Measurements from ENCODE around the gene LRRC32. TPM values are rescaled to one million over a fixed set of nuclear protein-coding genes. Genes with fewer than 3 reads are reported as not detected.
A peak's percentile ranks its signal among the peaks of the same experiment; 100 is the strongest.

LRRC32 gene
- total RNA-seq, 2 experiments from 2014 or later: 0.32 to 4.7 TPM

DNA sequence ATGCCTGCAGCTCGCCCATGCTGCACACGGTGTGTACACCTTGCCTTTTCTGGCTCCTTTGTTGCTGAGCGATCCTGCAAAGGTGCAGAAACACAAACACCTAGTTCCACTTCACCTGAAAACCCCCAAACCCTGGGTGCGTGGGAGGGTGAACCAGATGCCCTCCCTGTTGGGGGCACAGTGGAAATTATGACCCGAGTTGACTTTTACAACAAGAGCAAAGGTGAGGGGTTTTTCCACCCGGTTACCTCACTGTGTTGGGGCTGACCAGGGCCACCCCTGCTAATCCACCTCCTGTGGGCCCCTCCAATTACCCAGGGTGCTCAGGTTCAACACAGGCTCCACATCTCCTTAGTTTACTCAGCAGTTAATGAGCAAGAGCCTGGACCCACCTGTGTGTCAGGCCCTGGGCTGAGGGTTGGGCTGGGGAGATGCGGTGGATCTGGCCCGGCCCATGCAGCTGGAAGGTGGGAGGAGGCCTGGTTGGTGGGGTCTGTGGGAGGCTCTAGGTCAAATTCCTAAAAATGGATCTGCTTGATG lies 42.1 kb downstream of the LRRC32 start:
- peaks cover 23% of the 10 kb centered on the region for H3K27me3 Mint-ChIP-seq
- H3K36me3 Mint-ChIP-seq: peaks cover 11% of the 10 kb centered on the region
- peaks cover 7% of the 10 kb centered on the region for H3K9me3 Mint-ChIP-seq (ENCODE audit: low read depth)
- no peak overlapping the region for H3K4me3 Mint-ChIP-seq
- ATAC-seq (no peak), DNase-seq (no peak)
- CTCF ChIA-PET: interaction anchor here (1.0 kb wide), 1 partner anchor 10 kb away, joined by 3 read pairs; no protein-coding TSS in a partner anchor
- H3K4me1 Mint-ChIP-seq: peaks cover 53% of the 10 kb centered on the region
- peak overlapping the region; percentile 34 for H3K27ac Mint-ChIP-seq

DNA sequence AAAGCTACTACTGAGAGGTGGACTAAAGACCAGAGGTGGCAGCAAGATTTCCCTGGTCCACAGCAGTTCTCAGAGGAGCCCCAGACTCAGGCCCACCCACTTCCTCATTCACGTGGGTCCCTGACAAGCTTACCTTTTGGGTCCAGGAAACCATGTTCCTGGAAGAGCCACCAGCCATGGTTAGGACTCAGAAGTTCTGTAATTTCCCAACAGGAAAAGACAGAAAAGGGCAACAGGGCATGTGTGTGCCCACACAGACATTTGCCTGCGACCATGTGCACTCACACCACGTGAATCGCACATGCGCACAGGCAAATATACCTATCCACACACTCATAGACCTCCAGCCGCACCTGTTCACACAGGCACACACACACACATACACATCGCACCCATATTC lies 42.9 kb downstream of the LRRC32 start:
- DNase-seq (no peak), ATAC-seq (no peak)
- peaks cover 53% of the 10 kb centered on the region for H3K4me1 Mint-ChIP-seq
- no peak overlapping the region for H3K27ac Mint-ChIP-seq
- H3K27me3 Mint-ChIP-seq: peaks cover 27% of the 10 kb centered on the region
- CTCF ChIA-PET: interaction anchor here (1.1 kb wide), 1 partner anchor 94 kb away, joined by 3 read pairs; no protein-coding TSS in a partner anchor
- no peak overlapping the region for H3K4me3 Mint-ChIP-seq
- peaks cover 11% of the 10 kb centered on the region for H3K36me3 Mint-ChIP-seq
- H3K9me3 Mint-ChIP-seq (ENCODE audit: low read depth): peaks cover 7% of the 10 kb centered on the region

DNA sequence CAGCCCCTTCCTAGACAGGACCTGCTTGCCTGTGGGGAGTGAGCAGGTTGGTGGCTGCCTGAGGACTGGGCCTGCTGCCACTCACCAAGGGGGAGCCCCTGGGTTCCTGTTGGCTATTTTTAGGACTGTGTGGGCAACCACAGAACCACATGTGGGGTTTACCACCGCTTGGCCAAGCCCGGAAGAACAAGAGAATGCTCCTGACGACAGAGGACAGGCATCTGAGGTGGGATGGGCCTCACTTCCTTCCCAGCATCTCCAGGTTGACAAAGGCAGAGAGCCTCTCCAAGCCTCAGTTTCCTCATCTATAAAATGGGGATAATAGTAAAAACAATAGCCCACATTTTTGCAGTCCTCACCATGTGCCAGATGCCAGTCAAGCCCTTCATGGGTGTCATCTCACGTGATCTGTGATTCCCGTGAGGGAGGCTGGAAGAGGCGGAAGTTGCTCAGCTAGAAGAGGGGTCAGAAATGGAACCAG lies 43.6 kb downstream of the LRRC32 start:
- CTCF ChIA-PET: interaction anchor here (1.1 kb wide), 1 partner anchor 95 kb away, joined by 3 read pairs; no protein-coding TSS in a partner anchor
- DNase-seq (peak; percentile 90), ATAC-seq (peak; percentile 74)
- Mint-ChIP-seq H3K9me3 (ENCODE audit: low read depth) (peaks cover 7% of the 10 kb centered on the region), H3K4me3 (no peak overlapping the region), H3K27ac (peak overlapping the region; percentile 68), H3K27me3 (peaks cover 29% of the 10 kb centered on the region), H3K36me3 (peaks cover 11% of the 10 kb centered on the region), H3K4me1 (peaks cover 51% of the 10 kb centered on the region)

DNA sequence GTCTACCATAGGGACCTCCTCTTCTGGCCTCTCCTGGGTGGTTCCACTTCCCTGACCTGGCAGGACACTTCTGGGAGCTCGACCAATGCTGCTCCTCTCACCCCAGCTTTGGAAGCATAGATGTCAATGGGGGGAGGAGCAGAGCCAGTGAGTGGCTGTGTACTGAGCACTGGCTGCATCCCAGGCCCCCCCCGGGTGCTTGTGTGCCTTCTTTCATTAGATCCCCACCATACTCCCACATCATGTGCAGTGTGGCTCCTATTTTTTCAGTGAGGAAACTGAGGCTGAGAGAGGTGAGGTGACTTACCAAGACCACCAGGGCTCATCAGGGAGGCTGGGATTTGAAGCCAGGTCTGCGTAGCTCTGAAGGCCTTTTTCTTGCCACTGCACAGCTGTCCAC lies 44.3 kb downstream of the LRRC32 start:
- H3K4me3 Mint-ChIP-seq: no peak overlapping the region
- H3K27ac Mint-ChIP-seq: no peak overlapping the region
- peaks cover 51% of the 10 kb centered on the region for H3K4me1 Mint-ChIP-seq
- peaks cover 7% of the 10 kb centered on the region for H3K9me3 Mint-ChIP-seq (ENCODE audit: low read depth)
- DNase-seq (no peak), ATAC-seq (no peak)
- peaks cover 10% of the 10 kb centered on the region for H3K36me3 Mint-ChIP-seq
- peaks cover 31% of the 10 kb centered on the region for H3K27me3 Mint-ChIP-seq
- CTCF ChIA-PET: no interaction called here

DNA sequence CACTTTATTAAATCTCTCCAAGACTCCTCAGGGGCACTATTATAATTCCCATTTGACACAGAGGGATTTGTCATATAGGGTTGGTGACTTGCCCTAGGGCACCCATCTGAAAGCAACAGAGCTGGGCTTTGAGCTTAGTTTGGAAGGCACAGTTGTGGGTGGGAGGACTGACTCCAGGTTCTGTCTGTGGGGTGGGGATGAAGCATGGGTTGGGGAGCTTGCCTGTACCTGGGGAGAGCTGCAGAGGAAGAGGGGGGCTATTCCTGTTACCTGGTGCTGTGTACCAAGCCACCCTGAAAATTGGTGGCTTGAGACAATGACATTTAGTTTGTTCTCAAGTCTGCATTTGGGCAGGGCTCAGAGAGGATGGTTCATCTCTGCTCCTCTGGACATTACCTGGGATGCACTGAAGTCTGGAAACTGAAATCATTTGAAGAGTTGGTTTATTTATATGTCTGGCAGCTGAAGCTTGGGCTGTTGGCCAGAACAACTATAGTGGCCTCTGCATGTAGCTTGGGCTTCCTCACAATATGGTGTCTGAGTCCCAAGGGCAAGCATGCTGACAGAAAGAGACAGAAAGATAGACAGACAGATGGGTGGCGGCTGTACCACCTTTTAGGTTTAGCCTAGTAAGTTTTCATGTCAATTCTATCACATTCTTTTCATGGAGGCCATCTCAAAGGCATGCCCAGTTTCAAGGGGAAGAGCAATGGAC lies 44.9 kb downstream of the LRRC32 start:
- DNase-seq: no peak
- CTCF ChIA-PET: no interaction called here

DNA sequence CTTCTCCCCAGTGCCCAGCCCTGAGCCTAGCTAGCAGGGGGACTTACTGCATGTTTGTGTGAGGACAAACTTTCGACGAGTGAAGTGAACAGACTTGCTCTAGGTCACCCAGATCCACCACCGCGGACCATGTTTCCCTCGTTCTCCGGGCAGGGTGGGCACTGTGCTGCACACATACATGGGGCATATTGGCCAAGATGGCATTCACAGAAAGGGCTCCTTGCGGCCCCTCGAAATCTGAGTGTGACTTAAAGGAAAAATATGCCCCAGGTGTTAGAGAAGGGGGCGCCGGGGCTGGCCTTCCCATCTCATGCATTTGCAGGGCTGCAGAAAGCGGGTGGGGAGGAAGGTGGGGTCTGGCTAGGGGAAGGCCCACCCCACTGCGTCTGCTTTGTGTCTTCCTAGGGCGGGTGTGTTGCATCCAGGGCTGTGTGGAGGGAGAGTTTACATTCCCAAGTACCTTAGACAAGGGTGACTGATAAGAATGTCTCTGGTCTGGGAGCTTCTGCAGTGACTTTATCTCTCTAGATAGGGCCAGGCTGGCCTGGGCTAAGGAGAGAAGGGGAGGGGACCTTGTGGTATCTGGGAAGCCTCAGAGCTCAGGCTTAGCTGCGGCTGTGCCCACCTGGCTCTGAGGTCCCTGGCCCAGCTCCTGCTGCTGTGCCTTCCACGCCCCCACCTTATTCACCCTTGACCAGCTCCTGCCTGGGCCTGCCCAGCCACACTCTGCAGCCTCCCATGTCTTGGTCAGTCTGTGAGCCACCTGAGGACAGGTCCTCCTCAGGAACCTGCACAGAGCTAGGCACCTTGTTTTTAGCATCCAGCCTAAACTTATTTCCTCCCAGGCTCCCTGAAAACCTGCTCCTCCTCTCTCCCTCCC lies 45.8 kb downstream of the LRRC32 start:
- no peak overlapping the region for H3K27ac Mint-ChIP-seq
- H3K36me3 Mint-ChIP-seq: peaks cover 10% of the 10 kb centered on the region
- peaks cover 42% of the 10 kb centered on the region for H3K4me1 Mint-ChIP-seq
- H3K27me3 Mint-ChIP-seq: peaks cover 27% of the 10 kb centered on the region
- H3K4me3 Mint-ChIP-seq: no peak overlapping the region
- DNase-seq (no peak), ATAC-seq (no peak)
- CTCF ChIA-PET: no interaction called here
- peaks cover 7% of the 10 kb centered on the region for H3K9me3 Mint-ChIP-seq (ENCODE audit: low read depth)

More for the DNA sequence above, 44.9 kb downstream of the LRRC32 start:
- no peak overlapping the region for H3K4me3 Mint-ChIP-seq
- peaks cover 51% of the 10 kb centered on the region for H3K4me1 Mint-ChIP-seq
- peaks cover 10% of the 10 kb centered on the region for H3K36me3 Mint-ChIP-seq
- H3K9me3 Mint-ChIP-seq (ENCODE audit: low read depth): peaks cover 7% of the 10 kb centered on the region
- no peak overlapping the region for H3K27ac Mint-ChIP-seq
- no peak for ATAC-seq
- H3K27me3 Mint-ChIP-seq: peaks cover 33% of the 10 kb centered on the region

DNA sequence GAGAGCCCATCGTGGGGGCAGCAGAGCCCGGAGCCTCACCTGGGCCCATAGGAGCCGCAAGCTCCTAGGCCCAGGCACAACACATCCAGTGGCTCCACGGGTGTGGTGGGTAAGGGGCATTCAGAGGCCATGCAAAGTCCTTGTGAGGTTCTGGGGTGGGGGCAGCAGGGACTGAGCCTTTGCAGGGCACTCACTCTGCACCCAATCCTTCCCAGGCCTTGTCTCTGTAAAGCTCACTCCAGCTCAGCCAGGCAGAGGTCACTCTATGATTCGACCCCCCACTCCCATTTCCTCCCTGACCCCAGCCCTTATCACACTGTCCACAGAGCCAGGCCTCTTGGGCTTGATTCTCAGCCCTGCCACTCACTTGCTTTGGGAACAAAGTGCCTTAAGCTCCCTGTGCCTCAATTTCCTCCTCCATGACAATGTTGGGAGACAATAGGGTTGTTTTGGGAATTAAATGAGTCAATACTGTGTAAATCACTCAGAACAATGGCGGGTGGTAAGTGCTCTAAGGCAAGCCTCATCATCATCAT lies 46.6 kb downstream of the LRRC32 start:
- H3K27me3 Mint-ChIP-seq: peaks cover 27% of the 10 kb centered on the region
- peaks cover 7% of the 10 kb centered on the region for H3K9me3 Mint-ChIP-seq (ENCODE audit: low read depth)
- ATAC-seq: no peak
- CTCF ChIA-PET: no interaction called here
- no peak for DNase-seq
- H3K36me3 Mint-ChIP-seq: peaks cover 10% of the 10 kb centered on the region
- H3K4me3 Mint-ChIP-seq: no peak overlapping the region
- peaks cover 35% of the 10 kb centered on the region for H3K4me1 Mint-ChIP-seq
- no peak overlapping the region for H3K27ac Mint-ChIP-seq

DNA sequence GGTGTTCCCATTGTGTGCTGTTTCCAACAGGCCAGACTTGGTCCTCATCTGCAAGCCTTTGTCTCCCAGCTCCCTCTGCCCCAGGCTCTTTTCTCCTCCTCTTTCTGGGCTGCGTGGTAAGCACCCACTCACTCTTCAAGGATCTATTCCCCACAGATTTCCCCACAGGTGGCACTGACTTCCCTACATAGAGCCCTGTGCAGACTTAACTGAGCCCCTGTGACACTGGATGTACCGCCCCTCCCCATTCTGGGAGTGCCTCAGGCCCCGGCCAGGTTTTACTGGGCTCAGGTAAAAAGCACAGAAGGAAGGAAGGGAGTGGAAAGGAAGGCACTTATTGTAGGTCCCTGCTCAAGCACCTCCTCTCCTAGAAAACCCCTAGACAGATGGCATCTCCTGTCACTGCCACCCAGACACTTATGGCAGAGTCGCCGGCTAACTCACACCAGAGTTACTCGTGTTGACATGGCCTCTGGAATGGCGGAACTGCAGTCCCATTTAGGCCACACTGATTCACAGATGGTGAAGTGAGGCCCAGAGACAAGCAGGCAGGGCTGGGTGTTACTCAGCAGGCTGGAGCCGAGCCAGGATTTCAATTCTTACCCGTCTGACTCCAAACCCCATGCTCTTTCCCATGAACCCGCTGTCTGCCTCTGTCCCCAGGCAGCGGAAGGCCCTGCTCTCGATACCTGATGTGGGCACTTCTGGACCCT lies 47.2 kb downstream of the LRRC32 start:
- ATAC-seq (no peak), DNase-seq (no peak)
- H3K9me3 Mint-ChIP-seq (ENCODE audit: low read depth): peaks cover 9% of the 10 kb centered on the region
- no peak overlapping the region for H3K4me3 Mint-ChIP-seq
- CTCF ChIA-PET: no interaction called here
- peaks cover 27% of the 10 kb centered on the region for H3K27me3 Mint-ChIP-seq
- H3K4me1 Mint-ChIP-seq: peaks cover 29% of the 10 kb centered on the region
- peaks cover 10% of the 10 kb centered on the region for H3K36me3 Mint-ChIP-seq
- no peak overlapping the region for H3K27ac Mint-ChIP-seq

DNA sequence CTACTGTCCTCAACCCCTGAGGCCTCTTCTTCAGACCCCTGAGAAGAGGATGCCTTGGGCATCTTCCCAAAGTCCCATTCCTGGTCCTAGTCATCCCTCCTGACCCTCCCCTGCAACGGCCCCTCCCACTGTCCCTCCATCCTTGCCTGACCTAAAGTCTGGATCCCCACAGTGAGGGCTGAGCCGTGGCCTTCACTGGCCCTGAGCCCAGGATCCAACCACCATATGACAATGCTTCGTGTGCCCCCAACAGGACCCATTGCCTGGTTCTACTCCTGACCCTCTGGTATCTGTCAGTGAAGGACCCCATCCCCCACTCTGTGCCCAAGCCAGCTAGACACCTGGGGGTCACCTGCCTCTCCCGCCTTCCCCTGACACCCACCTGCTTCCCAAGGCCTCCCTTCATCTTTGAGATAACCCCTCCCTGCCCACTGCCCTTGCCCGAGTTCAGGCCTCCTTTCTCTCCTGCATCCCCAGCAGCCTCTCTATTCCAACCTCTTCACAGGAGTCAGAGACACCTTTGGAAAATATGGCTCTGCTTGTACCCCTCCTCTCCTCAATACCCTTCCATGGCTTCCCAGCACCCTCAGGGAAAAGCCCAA lies 48.0 kb downstream of the LRRC32 start:
- Mint-ChIP-seq H3K27ac (no peak overlapping the region), H3K9me3 (ENCODE audit: low read depth) (peaks cover 10% of the 10 kb centered on the region), H3K36me3 (peaks cover 11% of the 10 kb centered on the region), H3K27me3 (peaks cover 27% of the 10 kb centered on the region), H3K4me3 (no peak overlapping the region), H3K4me1 (peaks cover 21% of the 10 kb centered on the region)
- DNase-seq: no peak
- CTCF ChIA-PET: no interaction called here
- no peak for ATAC-seq

DNA sequence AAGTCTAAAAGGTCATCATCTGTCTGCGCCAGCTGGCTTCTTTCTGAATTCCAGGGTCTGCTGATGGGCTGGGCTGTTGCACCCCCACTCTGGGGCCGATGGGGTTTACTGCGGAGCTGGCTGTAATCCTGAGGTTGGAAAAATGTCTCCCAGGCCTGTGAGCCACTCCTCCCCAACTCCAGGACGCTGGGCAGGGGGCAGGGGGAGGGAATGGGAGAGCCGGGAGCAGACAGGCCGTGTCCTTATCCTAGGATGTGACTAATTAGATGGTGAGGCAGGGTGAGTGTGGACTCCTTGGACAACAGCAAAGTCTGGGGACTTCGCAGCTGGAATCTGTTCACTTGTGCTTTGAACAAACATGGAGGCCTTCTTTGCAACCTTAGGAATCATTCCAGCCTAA lies 48.7 kb downstream of the LRRC32 start:
- H3K4me1 Mint-ChIP-seq: peaks cover 14% of the 10 kb centered on the region
- ATAC-seq (no peak), DNase-seq (no peak)
- CTCF ChIA-PET: no interaction called here
- H3K27ac Mint-ChIP-seq: no peak overlapping the region
- H3K27me3 Mint-ChIP-seq: peaks cover 29% of the 10 kb centered on the region
- H3K36me3 Mint-ChIP-seq: peaks cover 11% of the 10 kb centered on the region
- H3K4me3 Mint-ChIP-seq: no peak overlapping the region
- H3K9me3 Mint-ChIP-seq (ENCODE audit: low read depth): peaks cover 10% of the 10 kb centered on the region

DNA sequence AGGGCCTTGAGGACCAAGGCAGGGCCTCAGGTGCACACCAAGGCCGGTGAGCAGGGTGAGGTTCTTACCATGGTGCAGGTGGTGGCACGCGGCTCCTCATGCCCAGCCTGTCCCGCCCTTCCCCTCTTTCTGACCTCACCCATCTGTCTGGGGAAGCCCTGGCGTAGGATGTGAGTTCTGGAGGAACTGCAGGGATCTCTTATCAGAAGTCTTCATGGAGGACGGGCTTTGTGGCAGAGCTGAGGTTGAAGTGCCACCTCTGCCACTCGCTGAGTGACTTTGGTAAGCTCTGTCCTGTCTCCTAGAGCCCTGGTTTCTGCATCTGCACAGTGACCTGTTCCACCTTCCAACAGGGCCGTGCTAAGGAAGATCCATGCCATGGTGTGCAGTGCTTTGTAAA lies 49.1 kb downstream of the LRRC32 start:
- CTCF ChIA-PET: no interaction called here
- Mint-ChIP-seq H3K36me3 (peaks cover 11% of the 10 kb centered on the region), H3K9me3 (ENCODE audit: low read depth) (peaks cover 10% of the 10 kb centered on the region), H3K27me3 (peaks cover 29% of the 10 kb centered on the region), H3K4me3 (no peak overlapping the region), H3K27ac (no peak overlapping the region), H3K4me1 (peaks cover 10% of the 10 kb centered on the region)
- DNase-seq (no peak), ATAC-seq (no peak)

DNA sequence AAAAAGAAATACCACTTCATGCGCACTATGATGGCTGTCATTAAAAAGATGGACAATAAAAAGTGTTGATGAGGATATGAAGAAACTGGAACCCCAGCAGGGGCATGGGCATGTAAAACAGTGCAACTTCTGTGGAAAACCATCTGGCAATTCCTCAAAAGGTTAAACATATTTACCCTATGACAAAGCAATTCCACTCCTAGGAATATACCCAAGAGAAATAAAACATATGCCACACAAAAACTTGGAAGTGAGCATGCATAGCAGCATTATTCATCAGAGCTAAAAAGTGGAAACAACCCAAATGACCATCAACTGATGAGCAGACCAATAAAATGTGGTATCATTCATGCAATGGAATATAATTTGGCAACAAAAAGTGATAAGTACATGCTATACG lies 50.1 kb downstream of the LRRC32 start:
- Mint-ChIP-seq H3K27ac (no peak overlapping the region), H3K27me3 (peaks cover 24% of the 10 kb centered on the region), H3K36me3 (peaks cover 5% of the 10 kb centered on the region), H3K4me1 (peaks cover 1% of the 10 kb centered on the region), H3K4me3 (no peak overlapping the region), H3K9me3 (ENCODE audit: low read depth) (peaks cover 6% of the 10 kb centered on the region)
- CTCF ChIA-PET: no interaction called here
- DNase-seq (no peak), ATAC-seq (no peak)

Measured in activated CD8-positive, alpha-beta memory T cell treated with anti-CD3 and anti-CD28 coated beads, Interleukin-2, amount 10 ng/mL, durations not matched to agents 7 days and 5 days (primary cell).